SK-N-SH (cell line): ENCODE measurements around the gene HDAC11. TPM values are rescaled to one million over a fixed set of nuclear protein-coding genes. Genes with fewer than 3 reads are reported as not detected.

Source experiments
- CTCF ChIA-PET: fragments of 300-600, 350-600 bp; formaldehyde crosslinking; extraction: SDS; loops from one replicate; lab custom pipeline; 2021; lab: Yijun Ruan, JAX
- POLR2A ChIA-PET: fragments of 350-600 bp; sonication (Branson Sonifier 250); formaldehyde crosslinking; extraction: SDS; loops from one replicate; lab custom pipeline; 2020; ENCODE audit warnings: antibody characterized with exemption, inconsistent platforms; lab: Yijun Ruan, JAX
- DNase-seq: peaks from one replicate; pipeline ENCODE4 v3.0.0; 2012
- H2AFZ ChIP-seq: fragments of 200-600 bp; sonication (generic); 2 replicates; pipeline ENCODE4 v1.8.1; 2016; ENCODE audit warnings: antibody characterized with exemption, mild to moderate bottlenecking, low read depth
- H3F3A ChIP-seq: fragments of 200-600 bp; sonication (generic); replicated peaks from 2 replicates; pipeline ENCODE3; 2016; ENCODE audit warnings: antibody characterized with exemption, mild to moderate bottlenecking; ENCODE audit not compliant: insufficient read depth
- H3K27ac ChIP-seq, 2 experiments: fragments of 200-500 bp in 1 of 2; fragments of 200-600 bp in 1 of 2; sonication (Bioruptor generic) in 1 of 2; sonication (generic), shearing (Covaris generic) in 1 of 2; 2 replicates each; pipeline versions ENCODE4 v1.5.1 to v1.6.1; 2014 to 2016; ENCODE audit warnings: low read depth in 2 of 2, inconsistent platforms in 1 of 2, low read length in 1 of 2, mild to moderate bottlenecking in 1 of 2, mixed read lengths in 1 of 2
- H3K27me3 ChIP-seq: fragments of 200-600 bp; sonication (generic), shearing (Covaris generic); 2 replicates; pipeline ENCODE4 v1.6.1; 2016; ENCODE audit warnings: mixed run types; ENCODE audit not compliant: insufficient read depth
- H3K36me3 ChIP-seq, 2 experiments: fragments of 200-500 bp in 1 of 2; fragments of 200-600 bp in 1 of 2; sonication (Bioruptor generic) in 1 of 2; sonication (generic) in 1 of 2; replicated peaks in 1 of 2; 2 replicates each; pipeline versions ENCODE3 to v1.5.1; 2014 to 2016; ENCODE audit warnings: low read length in 1 of 2, mild to moderate bottlenecking in 1 of 2; ENCODE audit not compliant: insufficient read depth in 2 of 2, control insufficient read depth in 1 of 2
- H3K4me1 ChIP-seq, 2 experiments: fragments of 200-500 bp in 1 of 2; fragments of 200-600 bp in 1 of 2; sonication (Bioruptor generic) in 1 of 2; sonication (generic), shearing (Covaris generic) in 1 of 2; 2 replicates each; pipeline versions ENCODE4 v1.5.1 to v1.6.1; 2014 to 2016; ENCODE audit warnings: low read depth in 1 of 2, low read length in 1 of 2, mixed run types in 1 of 2; ENCODE audit not compliant: insufficient read depth in 2 of 2, control insufficient read depth in 1 of 2
- H3K4me2 ChIP-seq: fragments of 200-600 bp; sonication (generic), shearing (Covaris generic); 2 replicates; pipeline ENCODE4 v1.6.1; 2017; ENCODE audit warnings: mixed run types
- H3K4me3 ChIP-seq, 2 experiments: fragments of 200-500 bp in 1 of 2; fragments of 200-600 bp in 1 of 2; sonication (Bioruptor generic) in 1 of 2; sonication (generic), shearing (Covaris generic) in 1 of 2; 2 replicates each; pipeline versions ENCODE4 v1.5.1 to v1.8.1; 2014 to 2016; ENCODE audit warnings: low read depth in 2 of 2, inconsistent platforms in 1 of 2, low read length in 1 of 2, mild to moderate bottlenecking in 1 of 2, mixed read lengths in 1 of 2, moderate library complexity in 1 of 2
- H3K79me2 ChIP-seq: fragments of 200-600 bp; sonication (generic); 2 replicates; pipeline ENCODE4 v1.8.1; 2017; ENCODE audit warnings: mild to moderate bottlenecking; ENCODE audit not compliant: insufficient read depth
- H3K9ac ChIP-seq: fragments of 200-600 bp; sonication (generic); 2 replicates; pipeline ENCODE4 v1.6.1; 2017; ENCODE audit warnings: mixed run types
- H3K9me2 ChIP-seq: fragments of 200-600 bp; sonication (generic); 2 replicates; pipeline ENCODE4 v1.6.1; 2017; ENCODE audit warnings: mixed run types
- H3K9me3 ChIP-seq: fragments of 200-600 bp; sonication (generic); 2 replicates; pipeline ENCODE4 v1.6.1; 2017; ENCODE audit warnings: mixed run types, mild to moderate bottlenecking, moderate library complexity
- H4K20me1 ChIP-seq: fragments of 200-600 bp; sonication (generic); 2 replicates; pipeline ENCODE4 v1.6.1; 2017; ENCODE audit warnings: mild to moderate bottlenecking, mixed run types; ENCODE audit not compliant: insufficient read depth
- ELF1 ChIP-seq: IDR thresholded peaks from 2 replicates; pipeline ENCODE4 v1.4.0; 2012
- EP300 ChIP-seq, 2 experiments: IDR thresholded peaks; 2 replicates each; pipeline versions ENCODE4 v1.4.0 to v1.6.1; 2012; ENCODE audit warnings: borderline replicate concordance in 1 of 2, low read depth in 1 of 2, low read length in 1 of 2
- FOSL2 ChIP-seq: IDR thresholded peaks from 2 replicates; pipeline ENCODE4 v1.4.0; 2012; ENCODE audit warnings: low read depth, mild to moderate bottlenecking, moderate library complexity, borderline replicate concordance
- IRF3 ChIP-seq: fragments of 150-350 bp; IDR thresholded peaks from 2 replicates; pipeline ENCODE4 v1.6.1; 2016; ENCODE audit warnings: mild to moderate bottlenecking, low read depth, low read length
- JUND ChIP-seq: IDR thresholded peaks from 2 replicates; pipeline ENCODE4 v1.4.0; 2012
- MEF2A ChIP-seq: IDR thresholded peaks from 2 replicates; pipeline ENCODE4 v1.4.0; 2012; ENCODE audit warnings: low read depth, borderline replicate concordance
- RCOR1 ChIP-seq: fragments of 150-350 bp; IDR thresholded peaks from 2 replicates; pipeline ENCODE4 v1.6.1; 2017; ENCODE audit warnings: antibody characterized with exemption, low read length
- RXRA ChIP-seq: IDR thresholded peaks from 2 replicates; pipeline ENCODE4 v1.4.0; 2012; ENCODE audit warnings: low read depth, mild to moderate bottlenecking, borderline replicate concordance
- SMC3 ChIP-seq: IDR thresholded peaks from 2 replicates; pipeline ENCODE4 v1.6.1; 2012; ENCODE audit warnings: low read depth, low read length, improper control_type of control experiment
- TCF12 ChIP-seq: IDR thresholded peaks from 2 replicates; pipeline ENCODE4 v1.4.0; 2012
- TEAD4 ChIP-seq: IDR thresholded peaks from 2 replicates; pipeline ENCODE4 v1.4.0; 2012; ENCODE audit warnings: mild to moderate bottlenecking, borderline replicate concordance; ENCODE audit not compliant: insufficient read depth
- USF1 ChIP-seq: IDR thresholded peaks from 2 replicates; pipeline ENCODE4 v1.4.0; 2012; ENCODE audit warnings: low read depth, borderline replicate concordance
- USF2 ChIP-seq: fragments of 150-350 bp; IDR thresholded peaks from 2 replicates; pipeline ENCODE4 v1.6.1; 2017; ENCODE audit warnings: antibody characterized with exemption, low read length, low read depth, borderline replicate concordance
- ZBTB33 ChIP-seq: IDR thresholded peaks from 2 replicates; pipeline ENCODE4 v1.4.0; 2012; ENCODE audit warnings: low read depth, borderline replicate concordance
- WGBS: methylation state at CpG from one replicate; pipeline ENCODE4 v1.1.6; 2017; ENCODE audit warnings: low lambda C conversion rate; 5-methylcytosine and 5-hydroxymethylcytosine counted together
- polyA plus RNA-seq, 3 experiments: library from polyadenylated mRNA; depleted of rRNA; stranded (reverse); fragments of >200 nt; gene quantifications; 2 replicates each; pipeline ENCODE4 v1.2.3, GENCODE V29; 2012

HDAC11 gene
- polyA plus RNA-seq, 1 of the 3 experiments (the other 2 are of a cell fraction): 17.5 TPM

GRCh38 chr3:13524979-13525669 lies 45.0 kb downstream of the HDAC11 start:
- WGBS: 71% methylated on average over 10 of the region's 10 CpGs
- Histone ChIP-seq H3K79me2 (no peaks in the 10 kb centered on the region), H3K9ac (no peak overlapping the region), H3K4me2 (no peak overlapping the region), H3F3A (no peaks in the 10 kb centered on the region), H2AFZ (0 out of 2 replicates have a peak overlapping the region, but pooled peaks have one; percentile 78), H3K4me3 (no peak overlapping the region), H3K9me3 (no peaks in the 10 kb centered on the region), H3K27me3 (no peaks in the 10 kb centered on the region), H4K20me1 (no peaks in the 10 kb centered on the region), H3K36me3 (no peaks in the 10 kb centered on the region), H3K9me2 (no peaks in the 10 kb centered on the region), H3K27ac (peak overlapping the region in 1 of 2 experiments; percentile 56; a peak in 1 of 4 replicates), H3K4me1 (peaks cover 0 to 21% of the 10 kb centered on the region in 2 experiments; a peak in 3 of 4 replicates)
- POLR2A ChIA-PET: interaction anchor here (0.8 to 1.4 kb wide), 2 partner anchors 9 to 39 kb away, joined by 3 to 4 read pairs; no protein-coding TSS in a partner anchor
- CTCF ChIA-PET: interaction anchor here (0.7 to 1.8 kb wide), 7 partner anchors 8 to 432 kb away, joined by 3 to 12 read pairs (median 3); no protein-coding TSS in a partner anchor
- no peak for DNase-seq
- TF ChIP-seq TCF12: peak; percentile 57; the same call in 1 of the 2 replicates
- TF ChIP-seq TEAD4: no peak
- no peak for TF ChIP-seq MEF2A
- 0 out of 4 replicates have a peak, but pooled peaks of 1 of the 2 experiments have one; percentile 7 for TF ChIP-seq EP300 (IDR thresholded peaks at IDR 0.05; ENCODE audit: borderline replicate concordance in 1 of 2, low read depth in 1 of 2, low read length in 1 of 2)

- Histone ChIP-seq H3K4me2 (no peak overlapping the region), H2AFZ (peak overlapping the region; percentile 78; the same call in 1 of the 2 replicates), H3K4me1 (peaks cover 0 to 21% of the 10 kb centered on the region in 2 experiments; a peak in 3 of 4 replicates), H3K27ac (peak overlapping the region in 1 of 2 experiments; percentile 56; a peak in 2 of 4 replicates), H3K36me3 (no peaks in the 10 kb centered on the region), H3F3A (no peaks in the 10 kb centered on the region), H3K79me2 (no peaks in the 10 kb centered on the region), H3K27me3 (no peaks in the 10 kb centered on the region), H3K4me3 (no peak overlapping the region), H3K9me2 (no peaks in the 10 kb centered on the region), H4K20me1 (no peaks in the 10 kb centered on the region), H3K9ac (no peak overlapping the region), H3K9me3 (no peaks in the 10 kb centered on the region)
- DNase-seq: no peak
- POLR2A ChIA-PET: interaction anchor here (0.8 to 1.4 kb wide), 2 partner anchors 10 to 38 kb away, joined by 3 to 4 read pairs; no protein-coding TSS in a partner anchor
- CTCF ChIA-PET: interaction anchor here (0.8 to 1.8 kb wide), 7 partner anchors 10 to 433 kb away, joined by 3 to 12 read pairs (median 4); no protein-coding TSS in a partner anchor
- 83% methylated on average over 16 of the region's 20 CpGs for WGBS
- TF ChIP-seq FOSL2 (no peak), USF2 (no peak), ELF1 (no peak), RCOR1 (no peak), SMC3 (no peak), USF1 (no peak), RXRA (no peak), TCF12 (no peak), ZBTB33 (no peak), MEF2A (no peak), JUND (no peak), IRF3 (no peak)
Measured at GRCh38 chr3:13525827-13526625, 45.9 kb downstream of the HDAC11 start.
